Globus pallidus (tissue), 1 donor: ENCODE results near the gene SF3B2.
A peak's percentile ranks its signal among the peaks of the same experiment; 100 is the strongest.
"Not testable (repeated sequence)": the region's sequence is repeated elsewhere in the genome, so short reads cannot be mapped to it uniquely, and the experiment has no call there.

Experiments used
- DNase-seq: peaks from one replicate; pipeline ENCODE4 v3.0.0-alpha.2; 2015; ENCODE audit warnings: low spot score

The SF3B2 gene

DNA sequence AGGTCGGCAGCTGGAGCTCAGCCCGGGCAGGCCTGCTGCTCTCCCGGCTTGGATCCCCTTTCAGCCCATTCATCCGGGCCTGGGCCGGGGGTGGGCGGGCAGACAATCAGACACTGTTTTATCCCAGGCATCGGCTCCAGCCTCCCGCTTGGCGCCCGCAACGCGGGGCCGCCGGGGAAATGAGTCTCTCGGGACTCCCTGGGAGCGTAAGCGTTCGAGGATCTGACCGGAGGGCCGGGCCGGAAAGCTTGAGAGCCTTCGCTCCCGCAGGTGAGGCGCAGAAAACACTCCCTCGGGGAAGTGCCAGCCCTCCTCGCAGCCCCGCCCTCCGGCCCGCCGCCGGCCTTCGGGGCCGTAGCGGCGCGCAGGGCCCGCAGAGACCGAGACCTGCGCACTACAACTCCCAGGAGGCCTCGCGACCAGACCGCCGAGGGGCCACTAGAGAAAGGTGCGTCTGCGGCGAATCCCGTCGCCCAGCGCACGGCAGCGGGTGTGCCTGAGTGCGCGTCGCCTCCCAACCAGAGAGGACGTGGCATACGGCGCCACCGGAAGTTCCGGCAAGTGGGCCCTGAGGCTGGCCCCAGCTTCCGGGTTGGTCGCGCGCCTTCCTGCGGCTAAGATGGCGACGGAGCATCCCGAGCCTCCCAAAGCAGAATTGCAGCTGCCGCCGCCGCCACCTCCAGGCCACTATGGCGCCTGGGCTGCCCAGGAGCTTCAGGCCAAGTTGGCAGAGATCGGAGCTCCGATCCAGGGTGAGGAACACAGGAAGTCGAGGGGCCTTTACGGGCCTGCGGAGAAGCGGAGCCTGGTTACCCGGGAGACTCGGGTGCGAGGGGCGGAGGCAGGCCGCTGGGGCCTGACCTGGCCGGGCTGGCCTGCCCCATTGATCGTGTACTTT lies at the start of gene SF3B2:
Gene SF3B2 (plus strand): TSS at position 599 of the 898 bp plus-strand sequence. CDS start 21 bp downstream, at position 620.
- peak; percentile 99 for DNase-seq

DNA sequence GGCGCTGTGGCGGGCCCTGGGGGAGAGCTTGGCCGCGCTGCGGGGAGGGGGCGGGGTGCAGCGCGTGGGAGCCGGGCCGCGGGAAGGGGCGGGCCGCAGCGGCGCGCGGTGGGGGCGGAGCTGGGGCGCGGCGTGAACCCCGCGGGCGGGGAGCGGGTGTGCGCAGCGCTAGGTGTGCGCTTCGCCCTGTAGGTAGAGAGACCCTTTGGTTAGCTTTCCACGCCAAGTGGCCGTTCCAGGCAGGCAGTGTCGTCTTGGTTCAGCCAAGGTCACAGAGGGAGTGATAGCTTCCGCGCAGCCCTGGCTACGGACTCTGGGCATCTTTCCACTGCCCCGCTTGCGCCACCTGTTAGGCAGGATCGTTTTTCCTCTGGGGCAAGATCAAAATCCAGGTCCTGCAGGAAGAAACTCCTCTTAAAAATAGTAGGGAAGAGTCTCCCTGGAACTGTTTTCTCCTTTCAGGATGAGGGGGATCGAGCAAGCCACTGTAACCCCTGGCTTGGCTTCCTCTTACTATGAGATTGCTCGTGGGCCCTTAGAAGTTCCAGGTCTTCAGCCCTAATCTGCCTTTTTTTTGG lies 49.4 kb upstream of the SF3B2 start:
- DNase-seq: no peak

GRCh38 chr11:66003291-66003690 lies 48.9 kb upstream of the SF3B2 start:
- no peak for DNase-seq

DNA sequence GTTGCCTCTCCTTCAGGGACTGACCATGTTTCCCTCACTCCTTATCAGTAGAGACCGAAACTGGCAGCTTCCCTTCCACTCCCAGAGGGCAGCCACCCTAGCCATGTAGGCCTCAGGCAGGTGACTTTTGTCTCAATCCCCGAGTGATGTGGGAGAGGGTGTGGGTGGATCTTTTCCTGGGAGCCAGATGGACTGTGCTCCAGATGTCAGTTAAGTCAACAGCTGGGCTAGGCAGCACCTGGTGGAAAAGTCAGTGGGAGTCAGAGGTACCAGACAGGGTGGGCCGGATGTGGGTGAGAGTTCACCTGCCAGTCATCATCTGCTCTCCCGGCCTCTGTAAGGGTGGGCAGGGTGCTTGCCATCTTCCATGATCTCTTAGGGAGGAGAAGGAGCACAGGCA lies 48.0 kb upstream of the SF3B2 start:
- no peak for DNase-seq

- no peak for DNase-seq
Measured at GRCh38 chr11:66006134-66006890, 45.9 kb upstream of the SF3B2 start.

DNA sequence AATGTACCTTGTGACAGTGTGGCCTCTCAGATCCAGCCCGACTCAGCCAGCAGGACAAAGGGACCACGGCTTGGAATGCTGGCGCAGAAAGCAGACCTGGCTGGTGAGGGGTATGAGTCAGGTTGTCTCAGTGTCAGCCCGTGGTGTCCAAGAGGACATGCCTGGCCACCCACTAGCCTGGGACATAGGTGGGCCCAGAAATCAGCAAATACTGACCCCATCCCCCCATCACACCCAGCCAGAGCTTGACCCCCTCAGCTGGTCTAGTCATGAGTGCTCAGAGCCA lies 45.3 kb upstream of the SF3B2 start:
- DNase-seq: no peak

DNA sequence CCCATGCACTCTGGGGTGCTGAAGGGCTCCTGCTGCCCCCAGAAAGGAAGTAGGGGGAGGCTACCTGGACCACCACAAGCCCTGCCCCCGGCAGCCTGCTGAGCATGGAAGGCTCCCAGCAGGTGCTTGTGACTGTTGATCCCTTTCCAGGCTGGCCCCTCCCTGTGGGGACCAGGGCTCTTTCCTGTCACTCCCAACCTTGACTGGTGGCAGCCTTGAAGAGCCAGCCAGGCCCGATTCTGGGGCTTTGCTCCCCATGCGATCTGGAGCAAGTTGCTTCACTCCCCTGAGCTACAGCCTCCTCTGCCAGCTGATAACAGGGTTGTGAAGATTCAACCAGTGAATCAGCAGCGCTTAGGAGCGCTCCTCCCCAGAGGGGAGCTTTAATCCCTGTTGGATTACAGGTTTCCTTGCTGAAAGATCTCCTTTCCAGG lies 44.9 kb upstream of the SF3B2 start:
- no peak for DNase-seq

- DNase-seq: no peak
Measured at GRCh38 chr11:66008095-66008467, 44.1 kb upstream of the SF3B2 start.

DNA sequence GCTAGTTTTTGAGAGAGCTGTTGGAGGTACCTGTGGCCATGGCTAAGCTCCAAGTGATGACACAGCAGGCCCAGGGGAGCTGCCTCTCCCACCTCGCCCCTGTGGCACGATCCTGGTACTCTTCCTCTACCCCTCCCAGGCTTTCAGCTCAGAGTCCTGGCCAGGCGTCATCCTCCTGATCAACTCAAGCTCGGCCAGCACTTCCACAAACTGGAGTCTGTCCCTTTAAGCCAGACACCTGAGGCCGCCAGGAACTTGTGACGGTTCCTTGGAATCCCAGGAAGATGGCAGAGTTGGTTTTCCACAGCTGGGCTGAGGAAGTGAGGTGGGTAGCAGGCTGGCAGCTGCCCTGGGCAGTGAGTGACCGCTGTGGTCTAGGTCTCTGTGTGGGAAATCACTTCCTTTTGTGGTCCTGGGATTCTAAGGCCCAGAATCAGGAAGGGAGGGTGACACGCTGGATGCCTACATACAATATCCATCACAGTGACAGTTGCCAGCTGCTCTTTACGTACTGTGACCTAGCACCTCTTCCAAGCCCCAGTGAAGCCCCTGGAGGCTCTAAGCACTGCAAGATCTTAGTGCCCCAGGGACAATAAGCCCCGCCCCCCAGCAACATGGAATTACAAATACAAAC lies 43.6 kb upstream of the SF3B2 start:
- DNase-seq: no peak

- not testable (repeated sequence) for DNase-seq
Measured at GRCh38 chr11:66010036-66010435, 42.1 kb upstream of the SF3B2 start.

DNA sequence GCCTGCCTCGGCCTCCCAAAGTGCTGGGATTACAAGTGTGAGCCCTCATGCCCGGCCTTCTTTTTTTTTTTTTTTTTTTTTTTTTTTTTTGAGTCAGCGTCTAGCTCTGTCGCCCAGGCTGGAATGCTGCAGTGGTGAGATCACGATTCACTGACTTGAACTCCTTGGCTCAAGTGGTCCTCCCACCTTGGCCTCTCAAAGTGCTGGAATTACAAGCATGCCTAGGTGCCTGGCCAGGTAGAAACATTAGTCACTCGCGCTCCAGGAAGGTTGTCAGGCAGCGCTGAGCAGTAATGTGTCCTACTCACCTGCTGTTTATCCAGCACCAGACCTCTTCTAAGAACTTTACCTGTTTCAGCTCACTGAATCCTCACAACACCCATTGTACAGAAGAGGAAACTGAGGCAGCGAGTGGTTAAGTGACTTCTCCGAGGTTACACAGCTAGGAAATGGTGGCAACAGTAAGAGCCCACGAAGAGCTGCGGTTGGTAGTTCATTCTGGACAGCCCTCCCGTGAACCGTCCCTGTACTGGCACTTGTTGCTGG lies 40.9 kb upstream of the SF3B2 start:
- no peak for DNase-seq

DNA sequence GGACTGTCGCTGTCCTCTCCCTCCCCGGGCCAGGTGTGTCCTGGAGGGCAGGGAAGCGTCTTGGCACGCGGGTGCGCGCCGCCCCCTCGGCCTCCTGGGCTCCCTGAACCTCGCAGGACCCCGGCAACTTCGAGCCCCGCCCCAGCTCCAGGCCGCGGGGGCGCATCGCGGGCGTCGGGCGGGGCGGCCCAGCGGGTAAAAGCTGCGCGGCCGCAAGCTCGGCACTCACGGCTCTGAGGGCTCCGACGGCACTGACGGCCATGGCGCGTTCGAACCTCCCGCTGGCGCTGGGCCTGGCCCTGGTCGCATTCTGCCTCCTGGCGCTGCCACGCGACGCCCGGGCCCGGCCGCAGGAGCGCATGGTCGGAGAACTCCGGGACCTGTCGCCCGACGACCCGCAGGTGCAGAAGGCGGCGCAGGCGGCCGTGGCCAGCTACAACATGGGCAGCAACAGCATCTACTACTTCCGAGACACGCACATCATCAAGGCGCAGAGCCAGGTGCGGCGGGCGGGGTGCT lies 40.3 kb upstream of the SF3B2 start, which contains the start of gene CST6:
Gene CST6 (plus strand): TSS at position 224 of the 519 bp plus-strand sequence. CDS start 37 bp downstream, at position 261.
- DNase-seq: no peak

DNA sequence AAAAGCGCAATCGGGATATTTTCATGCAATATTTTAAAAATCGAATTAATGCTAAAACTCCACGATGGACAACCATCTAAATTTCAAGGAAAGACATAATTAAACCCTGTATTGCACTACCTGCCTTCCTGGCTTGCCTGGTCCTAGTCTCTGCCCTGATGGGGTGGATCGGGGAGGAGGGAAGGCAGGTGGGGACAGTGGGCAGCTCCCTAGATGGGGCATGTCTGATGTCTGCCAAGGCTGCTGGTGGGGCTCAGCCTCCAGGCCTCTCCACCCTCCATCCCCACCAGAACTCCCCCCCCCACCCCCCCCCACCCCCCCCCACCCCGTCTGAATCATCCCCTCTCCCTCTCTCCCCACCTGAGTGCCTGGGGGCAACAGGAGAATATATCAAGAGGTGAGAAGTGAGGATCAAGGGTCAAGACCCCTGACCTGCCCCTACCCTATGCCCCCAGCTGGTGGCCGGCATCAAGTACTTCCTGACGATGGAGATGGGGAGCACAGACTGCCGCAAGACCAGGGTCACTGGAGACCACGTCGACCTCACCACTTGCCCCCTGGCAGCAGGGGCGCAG lies 39.7 kb upstream of the SF3B2 start:
- DNase-seq: no peak

DNA sequence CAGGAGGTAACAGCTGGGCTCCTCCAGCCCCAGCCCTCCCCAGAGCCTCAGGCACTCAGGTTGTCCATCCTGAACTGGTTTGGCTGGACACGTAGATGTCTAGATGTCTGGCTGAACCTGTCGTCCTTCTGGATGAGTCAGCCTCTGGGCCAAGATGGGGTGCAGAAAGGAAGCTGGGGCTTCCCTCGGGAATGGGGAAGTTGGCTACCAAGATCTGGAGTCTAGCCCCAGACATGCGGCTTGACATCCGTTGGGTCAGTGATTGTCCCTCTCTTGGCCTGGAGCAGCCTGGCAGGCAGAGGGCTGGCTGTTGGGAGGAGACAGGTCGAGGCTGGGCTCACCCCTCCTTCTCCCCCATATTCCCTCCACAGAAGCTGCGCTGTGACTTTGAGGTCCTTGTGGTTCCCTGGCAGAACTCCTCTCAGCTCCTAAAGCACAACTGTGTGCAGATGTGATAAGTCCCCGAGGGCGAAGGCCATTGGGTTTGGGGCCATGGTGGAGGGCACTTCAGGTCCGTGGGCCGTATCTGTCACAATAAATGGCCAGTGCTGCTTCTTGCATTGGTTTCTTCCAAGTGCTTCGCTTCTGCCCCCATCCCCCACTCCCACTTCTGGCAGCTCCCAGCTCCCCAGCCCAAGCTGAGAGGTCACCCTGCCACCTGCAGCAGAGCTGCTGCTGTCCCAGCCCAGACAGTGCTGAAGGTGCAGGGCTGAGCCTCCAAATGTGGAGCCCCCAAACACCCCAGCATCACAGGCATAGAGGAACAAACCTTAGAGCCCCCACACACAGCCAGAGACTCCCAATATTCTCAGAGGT lies 39.0 kb upstream of the SF3B2 start:
- no peak for DNase-seq

- DNase-seq: no peak
Measured at GRCh38 chr11:66013762-66014100, 38.4 kb upstream of the SF3B2 start.

DNA sequence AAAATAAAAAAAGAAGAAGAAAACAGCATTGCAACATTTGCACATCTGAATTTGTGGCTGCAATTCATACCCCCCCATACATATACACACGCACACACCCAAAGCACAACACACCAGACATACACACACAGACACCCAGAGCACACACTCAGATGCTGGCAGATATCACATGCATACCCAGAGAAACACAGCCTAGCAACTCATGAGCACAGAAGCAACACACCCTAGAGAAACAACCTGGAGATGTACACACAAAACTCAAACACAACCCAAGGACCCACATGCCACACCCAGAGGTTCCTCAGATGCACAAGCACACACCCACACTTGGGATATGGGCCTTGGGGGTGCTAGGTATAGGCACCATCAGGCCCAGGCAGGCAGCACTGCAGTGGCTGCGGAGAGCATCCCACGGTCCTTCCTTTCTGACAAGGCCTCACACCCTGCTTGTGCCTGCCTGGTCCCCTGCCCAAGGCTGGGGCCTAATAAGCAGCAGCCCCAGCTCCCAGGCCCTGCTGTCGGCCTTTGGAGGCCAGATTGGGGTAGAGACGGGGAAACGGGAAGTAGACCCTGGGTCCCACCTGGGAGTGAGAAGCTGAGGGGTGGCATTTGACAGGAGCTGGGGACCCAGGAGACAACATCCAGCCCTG lies 37.2 kb upstream of the SF3B2 start:
- no peak for DNase-seq

GRCh38 chr11:66015454-66015881 lies 36.7 kb upstream of the SF3B2 start:
- no peak for DNase-seq

DNA sequence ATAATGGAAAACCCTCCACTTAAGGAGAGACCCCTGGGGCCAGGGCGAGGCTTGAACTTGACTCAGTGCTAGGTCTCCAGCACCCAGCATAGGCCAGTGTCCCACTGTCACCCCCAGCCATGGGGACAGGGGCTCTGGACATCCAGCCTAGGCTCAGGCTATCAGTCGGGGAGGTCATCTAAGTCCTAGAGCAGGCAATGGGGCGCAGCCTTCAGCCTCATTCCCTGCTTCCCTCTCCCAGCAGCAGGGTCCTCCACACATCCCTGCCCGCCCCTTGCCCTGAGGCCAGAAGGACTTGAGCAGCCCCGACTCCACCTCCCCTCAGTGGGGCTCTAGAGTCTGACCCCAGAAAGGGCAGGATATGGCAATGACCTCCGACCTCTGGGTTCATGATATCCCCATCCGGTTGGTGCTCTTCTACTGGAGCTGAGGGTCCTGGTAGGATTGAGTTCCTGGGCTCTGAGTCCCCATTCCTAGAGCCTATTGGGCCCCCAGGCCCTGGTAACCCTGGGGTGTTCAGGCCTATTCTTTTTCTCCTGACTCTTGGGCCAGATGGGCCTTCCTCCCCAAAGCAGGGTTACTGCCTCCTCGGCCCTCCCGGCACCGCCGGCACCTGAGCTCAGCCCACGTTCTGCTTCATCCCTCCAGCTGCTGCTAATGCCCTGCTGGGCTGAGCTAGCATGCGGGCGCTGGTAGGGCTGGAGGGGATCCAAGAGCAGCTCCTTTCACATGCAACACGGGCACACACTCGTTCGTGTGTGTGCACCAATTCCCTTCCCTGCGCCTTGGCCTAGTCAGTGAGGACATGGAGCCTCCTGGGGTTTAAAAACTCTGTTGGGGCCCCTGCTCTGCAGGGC lies 36.0 kb upstream of the SF3B2 start:
- DNase-seq: no peak

- DNase-seq: no peak
Measured at GRCh38 chr11:66016793-66017177, 35.4 kb upstream of the SF3B2 start.
